ENCODE measurements around the gene ATXN7L3B.

- no peak for TF ChIP-seq CTCF (conservative IDR thresholded peaks at IDR 0.05 in 1 of 2, IDR thresholded peaks at IDR 0.05 in 1 of 2; ENCODE audit: low read depth in 1 of 2, low read length in 2 of 2)
- TF ChIP-seq EZH2 (IDR thresholded peaks at IDR 0.05; ENCODE audit: low read length, missing control alignments) = no peak
Measured at GRCh38 chr12:74563927-74564326, 26.3 kb downstream of the ATXN7L3B start.

All from fibroblast of lung (primary cell).